Mesodermal cell (in vitro differentiated cells): ENCODE results near the gene IFNL3.
A peak's percentile ranks its signal among the peaks of the same experiment; 100 is the strongest.
"Not testable (repeated sequence)": the region's sequence is repeated elsewhere in the genome, so short reads cannot be mapped to it uniquely, and the experiment has no call there.

Experiments used
- H3K27ac ChIP-seq: 2 replicates; pipeline ENCODE4 v1.7.0; 2013; ENCODE audit warnings: mild to moderate bottlenecking, low read depth, low read length, moderate library complexity; ENCODE audit not compliant: severe bottlenecking
- H3K36me3 ChIP-seq: 2 replicates; pipeline ENCODE4 v1.7.1; 2013; ENCODE audit warnings: mild to moderate bottlenecking, low read length, moderate library complexity; ENCODE audit not compliant: control insufficient read depth, insufficient read depth
- H3K4me1 ChIP-seq: one replicate; pipeline ENCODE4 v1.7.1; 2013; ENCODE audit warnings: mild to moderate bottlenecking, low read length; ENCODE audit not compliant: insufficient read depth, control insufficient read depth, poor library complexity, severe bottlenecking
- H3K4me3 ChIP-seq: 2 replicates; pipeline ENCODE4 v1.7.0; 2013; ENCODE audit warnings: low read length, control low read depth, mild to moderate bottlenecking; ENCODE audit not compliant: insufficient read depth, poor library complexity, severe bottlenecking; ENCODE audit errors: extremely low read depth
- H3K9me3 ChIP-seq: 2 replicates; pipeline ENCODE4 v1.7.1; 2013; ENCODE audit warnings: mild to moderate bottlenecking, low read length, moderate library complexity; ENCODE audit not compliant: control insufficient read depth
- WGBS, 2 experiments: methylation state at CpG; one replicate each; pipeline ENCODE4 v1.1.5; 2013; ENCODE audit warnings: missing lambda C conversion rate in 2 of 2; ENCODE audit not compliant: insufficient coverage in 2 of 2; 5-methylcytosine and 5-hydroxymethylcytosine counted together

IFNL3 gene

GRCh38 chr19:39253374-39254149, 8.8 kb upstream of the IFNL3 start:
- Histone ChIP-seq H3K4me3 (no peak overlapping the region), H3K4me1 (peaks cover 4% of the 10 kb centered on the region), H3K36me3 (no peaks in the 10 kb centered on the region), H3K27ac (no peak overlapping the region), H3K9me3 (no peaks in the 10 kb centered on the region)
- 81 to 86% methylated on average over 3 of the region's 8 CpGs for WGBS, 2 experiments

DNA sequence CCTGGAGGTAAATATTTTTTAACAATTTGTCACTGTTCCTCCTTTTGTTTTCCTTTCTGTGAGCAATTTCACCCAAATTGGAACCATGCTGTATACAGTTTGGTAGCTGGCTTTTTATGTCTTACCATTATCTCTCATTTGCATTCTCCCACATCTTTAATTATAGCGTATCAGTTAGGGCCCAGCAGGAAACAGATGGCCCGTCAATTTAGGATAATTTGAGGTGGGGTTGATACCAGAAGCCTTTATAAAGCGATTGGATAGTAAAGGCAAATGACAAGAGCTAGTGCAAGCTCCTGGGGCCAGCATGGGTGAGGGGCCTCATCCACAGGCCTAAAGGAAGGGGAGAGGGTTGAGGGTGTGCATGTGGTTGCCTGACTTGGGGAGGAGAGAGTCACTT, 7.7 kb upstream of the IFNL3 start:
- H3K4me3 ChIP-seq, result no peak overlapping the region
- no peaks in the 10 kb centered on the region for H3K4me1 ChIP-seq
- no peak overlapping the region for H3K27ac ChIP-seq
- H3K36me3 ChIP-seq, result no peaks in the 10 kb centered on the region
- no peaks in the 10 kb centered on the region for H3K9me3 ChIP-seq
- WGBS, 2 experiments, result 73 to 83% methylated on average over 1 of the region's 3 CpGs

- Histone ChIP-seq H3K4me3 (no peak overlapping the region), H3K36me3 (no peaks in the 10 kb centered on the region), H3K9me3 (no peaks in the 10 kb centered on the region), H3K27ac (no peak overlapping the region), H3K4me1 (no peaks in the 10 kb centered on the region)
- 85 to 89% methylated on average over 1 to 2 of the region's 3 CpGs for WGBS, 2 experiments
These were observed 7.0 kb upstream of the IFNL3 start for GRCh38 chr19:39251846-39252245.

- WGBS, 2 experiments, result 77 to 84% methylated on average over 4 of the region's 5 CpGs
- no peak overlapping the region for H3K4me3 ChIP-seq
- no peaks in the 10 kb centered on the region for H3K36me3 ChIP-seq
- no peak overlapping the region for H3K27ac ChIP-seq
- no peaks in the 10 kb centered on the region for H3K9me3 ChIP-seq
- no peaks in the 10 kb centered on the region for H3K4me1 ChIP-seq
These were observed 6.3 kb upstream of the IFNL3 start for GRCh38 chr19:39251081-39251480.

DNA sequence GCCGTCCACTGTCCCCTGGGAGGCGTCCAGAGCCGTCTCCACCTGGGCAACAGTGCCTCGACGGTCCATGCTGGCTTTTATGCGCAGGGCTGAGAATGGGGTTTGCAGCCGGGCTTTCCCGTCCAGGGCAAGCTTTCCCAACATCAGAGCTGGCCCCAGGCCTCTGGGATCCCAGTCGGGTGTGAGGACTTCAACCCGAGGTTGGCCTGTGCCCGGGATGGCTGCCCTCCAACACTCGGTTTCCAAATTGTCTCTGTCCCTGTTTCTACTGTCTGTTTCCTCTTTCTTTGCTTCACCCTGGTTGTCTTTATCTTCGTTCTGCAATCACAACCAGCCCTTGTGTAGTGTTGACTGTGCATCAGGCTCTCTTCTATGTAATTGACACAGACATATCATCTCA, 4.0 kb upstream of the IFNL3 start, which contains the start of gene IFNL4:
TSS of gene IFNL4 (minus strand) at position 51 of the 400 bp plus-strand sequence.
- H3K27ac ChIP-seq, result no peak within 1 kb of the TSS
- H3K4me1 ChIP-seq, result no peaks in the 10 kb centered on the region
- peak within 1 kb of the TSS; percentile 1 for H3K4me3 ChIP-seq
- H3K9me3 ChIP-seq, result no peaks in the 10 kb centered on the region
- 62 to 69% methylated on average over 8 to 12 of the region's 13 CpGs for whole genome bisulfite sequencing, 2 experiments
- H3K36me3 ChIP-seq, result no peaks in the 10 kb centered on the region

- no peak overlapping the region for H3K27ac ChIP-seq
- WGBS, 2 experiments, result 16 to 18% methylated on average over 82 to 90 of the region's 92 CpGs
- H3K36me3 ChIP-seq, result no peaks in the 10 kb centered on the region
- H3K9me3 ChIP-seq, result no peaks in the 10 kb centered on the region
- no peaks in the 10 kb centered on the region for H3K4me1 ChIP-seq
- H3K4me3 ChIP-seq, result peak overlapping the region; percentile 1
These were observed 3.2 kb upstream of the IFNL3 start for GRCh38 chr19:39247701-39248664.

DNA sequence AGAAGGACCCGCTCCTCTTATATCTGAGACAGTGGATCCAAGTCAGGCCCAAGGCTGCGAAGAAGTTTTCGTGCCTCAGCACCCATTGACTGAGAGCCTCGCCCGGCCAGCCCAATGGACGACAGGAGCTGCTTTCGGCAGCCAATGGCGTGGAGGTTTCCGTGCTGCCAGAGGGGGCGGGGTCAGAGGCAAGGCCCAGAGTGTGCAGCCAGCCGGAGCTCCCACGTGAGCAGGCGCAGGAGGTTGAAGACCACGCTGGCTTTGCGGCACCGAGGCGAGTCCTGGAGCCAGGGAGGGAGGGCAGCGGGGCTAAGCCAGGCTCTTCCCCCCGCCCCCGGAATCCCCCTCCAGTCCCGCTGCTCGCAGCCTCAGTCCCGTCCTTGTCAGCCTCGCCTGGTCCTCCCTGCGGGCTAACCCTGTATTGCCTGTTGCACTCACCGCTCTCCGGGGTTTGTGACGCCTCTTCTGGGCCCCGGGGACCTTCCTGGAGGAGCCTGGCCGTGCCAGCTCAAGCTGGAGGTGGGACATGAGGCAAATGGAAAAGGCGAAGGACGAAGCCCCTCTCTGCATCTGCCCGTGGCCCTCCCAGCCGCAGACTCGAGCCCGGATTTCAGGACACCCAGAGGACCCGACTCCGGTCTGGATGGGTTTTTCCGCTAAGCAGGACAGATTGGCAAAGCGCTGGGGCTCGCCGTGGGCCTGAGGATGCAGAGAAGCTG, 2.3 kb upstream of the IFNL3 start:
- H3K9me3 ChIP-seq, result no peaks in the 10 kb centered on the region
- H3K27ac ChIP-seq, result no peak overlapping the region
- no peaks in the 10 kb centered on the region for H3K36me3 ChIP-seq
- peak overlapping the region; percentile 2 for H3K4me3 ChIP-seq
- WGBS, 2 experiments, result 19 to 20% methylated on average over 31 to 37 of the region's 42 CpGs
- H3K4me1 ChIP-seq, result no peaks in the 10 kb centered on the region

DNA sequence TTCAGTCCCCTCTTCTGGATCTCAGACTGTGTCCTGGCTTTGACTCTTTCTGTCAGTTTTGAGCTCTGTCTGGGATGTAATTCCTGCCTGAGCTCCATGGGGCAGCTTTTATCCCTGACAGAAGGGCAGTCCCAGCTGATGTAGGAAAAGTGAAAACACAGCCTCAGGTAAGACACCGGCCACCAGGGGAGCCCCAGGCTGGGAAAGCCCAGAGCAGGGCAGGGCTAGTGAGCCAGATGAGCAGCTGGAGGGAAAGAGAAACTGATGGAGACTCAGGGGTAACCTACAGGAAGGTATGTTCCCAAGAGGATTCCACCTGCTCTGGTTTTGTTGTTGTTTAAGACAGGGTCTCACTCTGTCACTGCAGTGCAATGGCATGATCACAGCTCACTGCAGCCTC, 360 bp upstream of the IFNL3 start:
- H3K27ac ChIP-seq, H3K4me1 ChIP-seq, H3K9me3 ChIP-seq, H3K4me3 ChIP-seq, H3K36me3 ChIP-seq: not testable (repeated sequence)
- WGBS, 2 experiments, result no CpG with 5 or more reads among the region's 1 CpG

DNA sequence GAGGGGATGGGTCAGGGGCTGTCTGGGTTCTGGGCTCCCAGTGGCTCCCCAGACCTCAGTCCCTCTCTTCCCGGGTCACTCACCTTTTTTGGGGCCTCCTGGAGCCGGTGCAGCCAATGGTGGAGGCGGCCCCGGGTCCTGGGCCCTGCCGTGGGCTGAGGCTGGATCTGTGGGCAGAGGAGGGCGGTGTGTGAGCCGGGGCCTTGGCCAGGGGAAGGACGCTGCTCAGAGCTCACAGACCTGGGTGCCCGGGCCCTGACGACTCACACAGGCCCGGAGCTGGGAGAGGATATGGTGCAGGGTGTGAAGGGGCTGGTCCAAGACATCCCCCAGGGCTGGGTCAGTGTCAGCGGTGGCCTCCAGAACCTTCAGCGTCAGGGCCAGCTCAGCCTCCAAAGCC, 1.1 kb downstream of the IFNL3 start:
- H3K4me1 ChIP-seq, H3K9me3 ChIP-seq, H3K27ac ChIP-seq, H3K4me3 ChIP-seq, H3K36me3 ChIP-seq: not testable (repeated sequence)
- 76 to 80% methylated on average over 6 to 7 of the region's 13 CpGs for WGBS, 2 experiments

DNA sequence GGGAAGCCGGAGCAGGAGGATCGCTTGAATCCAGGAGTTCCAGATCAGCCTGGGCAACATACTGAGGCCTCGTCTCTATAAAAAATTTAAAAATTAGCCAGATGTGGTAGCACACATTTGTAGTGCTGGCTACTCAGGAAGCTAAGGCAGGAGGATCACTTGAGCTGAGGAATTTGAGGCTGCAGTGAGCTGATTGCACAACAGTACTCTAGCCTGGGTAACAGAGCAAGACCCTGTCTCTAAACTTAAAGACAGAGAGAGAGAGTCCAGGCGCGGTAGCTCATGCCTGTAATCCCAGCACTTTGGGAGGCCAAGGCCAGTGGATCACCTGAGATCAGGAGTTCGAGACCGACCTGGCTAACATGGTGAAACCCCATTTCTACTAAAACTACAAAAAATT, 4.4 kb downstream of the IFNL3 start:
- Histone ChIP-seq H3K4me1 (no peaks in the 10 kb centered on the region), H3K4me3 (no peak overlapping the region), H3K36me3 (no peaks in the 10 kb centered on the region), H3K9me3 (no peaks in the 10 kb centered on the region), H3K27ac (no peak overlapping the region)
- 79 to 91% methylated on average over 5 to 7 of the region's 7 CpGs for WGBS, 2 experiments
